K562 (cell line): ENCODE results near the gene N4BP3. TPM values are rescaled to one million over a fixed set of nuclear protein-coding genes. Genes with fewer than 3 reads are reported as not detected.
A peak's percentile ranks its signal among the peaks of the same experiment; 100 is the strongest.

Experiments
- CC2D1A ChIP-seq: fragments of 450-650 bp; IDR thresholded peaks from 2 replicates; pipeline ENCODE4 v1.6.1; 2017; ENCODE audit warnings: mild to moderate bottlenecking
- E2F1 ChIP-seq: sonication (generic); formaldehyde crosslinking; IDR thresholded peaks from 2 replicates; pipeline ENCODE4 v1.8.1; 2023; ENCODE audit warnings: mild to moderate bottlenecking, missing genetic modification reagents, moderate library complexity
- HMG20A ChIP-seq: fragments of 450-650 bp; formaldehyde crosslinking; conservative IDR thresholded peaks from 2 replicates; pipeline ENCODE4 v1.4.0; 2020; ENCODE audit warnings: mild to moderate bottlenecking, mixed read lengths
- HNRNPL ChIP-seq: fragments of 200-400 bp; formaldehyde crosslinking; IDR thresholded peaks from 2 replicates; pipeline ENCODE4 v1.6.1; 2017; ENCODE audit warnings: low read depth, mild to moderate bottlenecking, low read length
- MAZ ChIP-seq, 2 experiments: fragments of 450-650 bp in 1 of 2; sonication (generic) in 1 of 2; formaldehyde crosslinking; IDR thresholded peaks in 1 of 2; conservative IDR thresholded peaks in 1 of 2; 2 replicates each; pipeline versions ENCODE4 v1.4.0 to v1.5.0; 2020; ENCODE audit warnings: mild to moderate bottlenecking in 1 of 2, missing genetic modification reagents in 1 of 2
- MXI1 ChIP-seq: IDR thresholded peaks from 2 replicates; pipeline ENCODE4 v1.6.1; 2011; ENCODE audit warnings: low read depth, mild to moderate bottlenecking, improper control_type of control experiment, low read length
- MYC ChIP-seq, 2 experiments: fragments of 250-450 bp in 1 of 2; sonication (Bioruptor Pico) in 1 of 2; IDR thresholded peaks; 2 replicates each; pipeline versions ENCODE4 v1.5.1 to v1.6.1; 2012 to 2021; ENCODE audit warnings: low read depth in 2 of 2, borderline replicate concordance in 1 of 2, improper control_type of control experiment in 1 of 2, low read length in 1 of 2, mild to moderate bottlenecking in 1 of 2, moderate library complexity in 1 of 2
- NR2F6 ChIP-seq: fragments of 450-650 bp; formaldehyde crosslinking; IDR thresholded peaks from 2 replicates; pipeline ENCODE4 v1.4.0; 2020; ENCODE audit warnings: mild to moderate bottlenecking
- PBX2 ChIP-seq, 2 experiments: IDR thresholded peaks in 1 of 2; conservative IDR thresholded peaks in 1 of 2; 2 replicates each; pipeline ENCODE4 v1.6.1; 2016; ENCODE audit warnings: low read depth in 2 of 2, mild to moderate bottlenecking in 1 of 2, missing compliant biosample characterization in 1 of 2, missing genetic modification characterization in 1 of 2, moderate library complexity in 1 of 2
- PTRF ChIP-seq: fragments of 450-650 bp; IDR thresholded peaks from 2 replicates; pipeline ENCODE4 v1.6.1; 2016; ENCODE audit warnings: mild to moderate bottlenecking, missing genetic modification characterization, missing compliant biosample characterization
- RHOXF2B ChIP-seq: fragments of 250-450 bp; sonication (Bioruptor Pico); conservative IDR thresholded peaks from 2 replicates; pipeline ENCODE4 v1.5.1; 2021
- SNIP1 ChIP-seq: fragments of 450-650 bp; IDR thresholded peaks from 2 replicates; pipeline ENCODE4 v1.7.1; 2017; ENCODE audit warnings: low read depth, mild to moderate bottlenecking
- ZNF584 ChIP-seq: fragments of 200-800 bp; sonication (Bioruptor generic); IDR thresholded peaks from 2 replicates; pipeline ENCODE4 v1.6.1; 2016; ENCODE audit warnings: low read depth, mild to moderate bottlenecking, missing genetic modification characterization, missing compliant biosample characterization
- polyA plus RNA-seq, 8 experiments: library from polyadenylated mRNA; depleted of rRNA in 4 of 8; stranded (reverse) in 5 of 8; unstranded in 3 of 8; fragments of >200 nt; fragmentation: Nextera tagmentation in 2 of 8; fragmentation: Illumina TruSeq in 1 of 8; extraction: Ambion mirVana in 2 of 8; extraction: Trizol in 1 of 8; gene quantifications; 2 replicates each; pipeline versions ENCODE4 v1.2.1 to v1.2.3, GENCODE V29; 2011 to 2014; ENCODE audit warnings: inconsistent platforms in 1 of 8, missing spikeins in 1 of 8
- total RNA-seq, 7 experiments: library from RNA; depleted of rRNA in 6 of 7; stranded (reverse); fragments of >200 nt in 6 of 7; fragmentation: Illumina TruSeq in 2 of 7; extraction: Trizol in 2 of 7; gene quantifications; 2 replicates each; pipeline versions ENCODE4 v1.2.1 to v1.2.3, GENCODE V29; 2011 to 2021; ENCODE audit warnings: low replicate concordance in 1 of 7
- TF ChIP-seq, protein P1 (sequence below): fragments of 450-650 bp; formaldehyde crosslinking; IDR thresholded peaks from 2 replicates; pipeline ENCODE4 v1.4.0; 2020; ENCODE audit warnings: mild to moderate bottlenecking, moderate library complexity
- TF ChIP-seq, protein P2 (sequence below), 3 experiments: fragments of 200-800 bp in 1 of 3; fragments of 250-450 bp in 1 of 3; fragments of 450-650 bp in 1 of 3; sonication (Bioruptor Pico) in 1 of 3; sonication (Bioruptor generic) in 1 of 3; formaldehyde crosslinking in 1 of 3; IDR thresholded peaks; 2 replicates each; pipeline versions ENCODE4 v1.6.1 to v1.8.0; 2016 to 2022; ENCODE audit warnings: mild to moderate bottlenecking in 2 of 3, missing genetic modification characterization in 2 of 3, missing compliant biosample characterization in 1 of 3, moderate library complexity in 1 of 3

Gene N4BP3
- total and polyA plus RNA-seq, 9 of the 15 experiments (the other 6 are each of a cell fraction or from before 2014, with no cell fraction given) = 0.06 to 7.0 (median 2.4) TPM

GRCh38 chr5:178163772-178164735 is 50.7 kb downstream of the N4BP3 start (continued):
- TF ChIP-seq, protein P1, sequence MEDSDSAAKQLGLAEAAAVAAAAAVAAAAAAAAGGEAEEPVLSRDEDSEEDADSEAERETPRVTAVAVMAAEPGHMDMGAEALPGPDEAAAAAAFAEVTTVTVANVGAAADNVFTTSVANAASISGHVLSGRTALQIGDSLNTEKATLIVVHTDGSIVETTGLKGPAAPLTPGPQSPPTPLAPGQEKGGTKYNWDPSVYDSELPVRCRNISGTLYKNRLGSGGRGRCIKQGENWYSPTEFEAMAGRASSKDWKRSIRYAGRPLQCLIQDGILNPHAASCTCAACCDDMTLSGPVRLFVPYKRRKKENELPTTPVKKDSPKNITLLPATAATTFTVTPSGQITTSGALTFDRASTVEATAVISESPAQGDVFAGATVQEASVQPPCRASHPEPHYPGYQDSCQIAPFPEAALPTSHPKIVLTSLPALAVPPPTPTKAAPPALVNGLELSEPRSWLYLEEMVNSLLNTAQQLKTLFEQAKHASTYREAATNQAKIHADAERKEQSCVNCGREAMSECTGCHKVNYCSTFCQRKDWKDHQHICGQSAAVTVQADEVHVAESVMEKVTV (CRISPR knock-in tag) = peak; percentile 94
- peak; percentile 28; the same call in 1 of the 2 replicates for TF ChIP-seq HNRNPL
- no peak for TF ChIP-seq HMG20A (CRISPR knock-in tag)
- TF ChIP-seq RHOXF2B (CRISPR knock-in tag) = no peak
- no peak for TF ChIP-seq PBX2 (CRISPR knock-in tag; IDR thresholded peaks at IDR 0.05; ENCODE audit: low read depth)
- no peak for TF ChIP-seq PBX2 (tag; conservative IDR thresholded peaks at IDR 0.05; ENCODE audit: low read depth)
- TF ChIP-seq SNIP1 = no peak
- peak; percentile 80 for TF ChIP-seq CC2D1A
- TF ChIP-seq, protein P2, sequence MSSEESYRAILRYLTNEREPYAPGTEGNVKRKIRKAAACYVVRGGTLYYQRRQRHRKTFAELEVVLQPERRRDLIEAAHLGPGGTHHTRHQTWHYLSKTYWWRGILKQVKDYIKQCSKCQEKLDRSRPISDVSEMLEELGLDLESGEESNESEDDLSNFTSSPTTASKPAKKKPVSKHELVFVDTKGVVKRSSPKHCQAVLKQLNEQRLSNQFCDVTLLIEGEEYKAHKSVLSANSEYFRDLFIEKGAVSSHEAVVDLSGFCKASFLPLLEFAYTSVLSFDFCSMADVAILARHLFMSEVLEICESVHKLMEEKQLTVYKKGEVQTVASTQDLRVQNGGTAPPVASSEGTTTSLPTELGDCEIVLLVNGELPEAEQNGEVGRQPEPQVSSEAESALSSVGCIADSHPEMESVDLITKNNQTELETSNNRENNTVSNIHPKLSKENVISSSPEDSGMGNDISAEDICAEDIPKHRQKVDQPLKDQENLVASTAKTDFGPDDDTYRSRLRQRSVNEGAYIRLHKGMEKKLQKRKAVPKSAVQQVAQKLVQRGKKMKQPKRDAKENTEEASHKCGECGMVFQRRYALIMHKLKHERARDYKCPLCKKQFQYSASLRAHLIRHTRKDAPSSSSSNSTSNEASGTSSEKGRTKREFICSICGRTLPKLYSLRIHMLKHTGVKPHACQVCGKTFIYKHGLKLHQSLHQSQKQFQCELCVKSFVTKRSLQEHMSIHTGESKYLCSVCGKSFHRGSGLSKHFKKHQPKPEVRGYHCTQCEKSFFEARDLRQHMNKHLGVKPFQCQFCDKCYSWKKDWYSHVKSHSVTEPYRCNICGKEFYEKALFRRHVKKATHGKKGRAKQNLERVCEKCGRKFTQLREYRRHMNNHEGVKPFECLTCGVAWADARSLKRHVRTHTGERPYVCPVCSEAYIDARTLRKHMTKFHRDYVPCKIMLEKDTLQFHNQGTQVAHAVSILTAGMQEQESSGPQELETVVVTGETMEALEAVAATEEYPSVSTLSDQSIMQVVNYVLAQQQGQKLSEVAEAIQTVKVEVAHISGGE (CRISPR knock-in tag; IDR thresholded peaks at IDR 0.05) = no peak
- TF ChIP-seq ZNF584 = no peak
- 0 out of 2 replicates have a peak, but pooled peaks have one; percentile 18 for TF ChIP-seq MXI1
- TF ChIP-seq PTRF (tag) = no peak
- peak; percentile 47 to 71 for TF ChIP-seq MAZ (CRISPR knock-in tag; conservative IDR thresholded peaks at IDR 0.05 in 1 of 2, IDR thresholded peaks at IDR 0.05 in 1 of 2)
- no peak for TF ChIP-seq NR2F6 (CRISPR knock-in tag)
- TF ChIP-seq E2F1 (CRISPR knock-in tag) = no peak
- peak; percentile 44; the same call in 1 of the 2 replicates for TF ChIP-seq MYC (IDR thresholded peaks at IDR 0.05; ENCODE audit: low read depth, low read length)
- no peak for TF ChIP-seq MYC (CRISPR knock-in tag; IDR thresholded peaks at IDR 0.05; ENCODE audit: borderline replicate concordance, low read depth)
